ENCODE measurements around the gene LHX3.

DNA sequence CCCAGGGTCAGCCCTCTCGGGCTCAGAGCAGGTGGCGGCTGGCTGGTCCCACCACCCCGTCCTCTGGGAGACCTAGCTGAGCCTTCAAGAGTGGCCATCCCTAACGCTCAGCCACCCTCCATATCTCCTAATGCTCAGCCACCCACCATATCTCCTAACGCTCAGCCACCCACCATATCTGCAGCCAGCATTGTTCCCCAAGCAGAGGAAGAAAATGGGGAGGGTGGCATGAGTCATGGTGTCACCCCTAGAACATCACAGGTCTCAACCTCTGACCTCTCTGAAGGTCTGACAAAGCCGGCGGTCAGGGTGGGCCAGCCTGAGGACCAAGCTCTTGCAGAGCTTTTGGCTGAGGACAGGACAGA, 14.7 kb downstream of the LHX3 start:
- TF ChIP-seq CTCF (IDR thresholded peaks at IDR 0.05) (no peak), POLR2A (IDR thresholded peaks at IDR 0.05) (no peak)
